ENCODE measurements around the gene PLXND1. TPM values are rescaled to one million over a fixed set of nuclear protein-coding genes. Genes with fewer than 3 reads are reported as not detected.

PLXND1 gene
- total RNA-seq, 3 donors from 2014 or later (not counting 1 experiment from before 2014, with no cell fraction given): 135 to 214 (median 189) TPM

GRCh38 chr3:129633751-129634481, 27.4 kb upstream of the PLXND1 start:
- no peak for TF ChIP-seq CTCF (IDR thresholded peaks at IDR 0.05)
- H3K36me3 Mint-ChIP-seq: no peaks in the 10 kb centered on the region
- H3K4me1 ChIP-seq (ENCODE audit: control insufficient read depth, insufficient read depth, low read length): peaks cover 13% of the 10 kb centered on the region
- H3K36me3 ChIP-seq (ENCODE audit: control insufficient read depth, insufficient read depth, low read length): no peaks in the 10 kb centered on the region
- peaks cover 12 to 13% of the 10 kb centered on the region in 2 donors for H3K4me1 Mint-ChIP-seq
- ATAC-seq (peak; percentile 92 to 100 (median 94)), DNase-seq (peak in 1 of 2 donors; percentile 30)
- intact Hi-C loops (cut with micrococcal nuclease): no loop called here
- H3K27me3 ChIP-seq (ENCODE audit: control insufficient read depth, insufficient read depth, low read length): no peaks in the 10 kb centered on the region
- peaks cover 3 to 23% of the 10 kb centered on the region in 2 donors for H3K27me3 Mint-ChIP-seq (ENCODE audit: low read depth in 2 of 2)
- H3K27ac ChIP-seq (ENCODE audit: low read length): no peak overlapping the region
- no peaks in the 10 kb centered on the region for H3K9me3 ChIP-seq (ENCODE audit: control insufficient read depth, insufficient read depth, low read length)
- H3K27ac Mint-ChIP-seq: no peak overlapping the region
- H3K9me3 Mint-ChIP-seq: no peaks in the 10 kb centered on the region
- 49% methylated on average over 10 of the region's 10 CpGs for WGBS (ENCODE audit: insufficient coverage)
- peak overlapping the region; percentile 53 for H3K4me3 Mint-ChIP-seq
- no peak overlapping the region for H3K4me3 ChIP-seq (ENCODE audit: low read length)

GRCh38 chr3:129632977-129633376, 26.5 kb upstream of the PLXND1 start:
- Mint-ChIP-seq H3K27ac (no peak overlapping the region), H3K9me3 (no peaks in the 10 kb centered on the region), H3K4me3 (no peak overlapping the region), H3K4me1 (peaks cover 16 to 17% of the 10 kb centered on the region in 2 donors), H3K36me3 (no peaks in the 10 kb centered on the region), H3K27me3 (ENCODE audit: low read depth in 2 of 2) (peaks cover 3 to 23% of the 10 kb centered on the region in 2 donors)
- no peak for ATAC-seq
- H3K4me3 ChIP-seq (ENCODE audit: low read length): no peak overlapping the region
- intact Hi-C loops (cut with micrococcal nuclease): no loop called here
- no peaks in the 10 kb centered on the region for H3K27me3 ChIP-seq (ENCODE audit: control insufficient read depth, insufficient read depth, low read length)
- peaks cover 16% of the 10 kb centered on the region for H3K4me1 ChIP-seq (ENCODE audit: control insufficient read depth, insufficient read depth, low read length)
- no peak for TF ChIP-seq CTCF (IDR thresholded peaks at IDR 0.05)
- H3K36me3 ChIP-seq (ENCODE audit: control insufficient read depth, insufficient read depth, low read length): no peaks in the 10 kb centered on the region
- no peak overlapping the region for H3K27ac ChIP-seq (ENCODE audit: low read length)
- WGBS (ENCODE audit: insufficient coverage): 93% methylated on average over 10 of the region's 10 CpGs
- DNase-seq: no peak
- no peaks in the 10 kb centered on the region for H3K9me3 ChIP-seq (ENCODE audit: control insufficient read depth, insufficient read depth, low read length)

- DNase-seq (no peak), ATAC-seq (no peak)
- Histone ChIP-seq H3K27ac (ENCODE audit: low read length) (no peak overlapping the region), H3K36me3 (ENCODE audit: control insufficient read depth, insufficient read depth, low read length) (no peaks in the 10 kb centered on the region), H3K4me3 (ENCODE audit: low read length) (no peak overlapping the region), H3K27me3 (ENCODE audit: control insufficient read depth, insufficient read depth, low read length) (no peaks in the 10 kb centered on the region), H3K9me3 (ENCODE audit: control insufficient read depth, insufficient read depth, low read length) (no peaks in the 10 kb centered on the region), H3K4me1 (ENCODE audit: control insufficient read depth, insufficient read depth, low read length) (peaks cover 20% of the 10 kb centered on the region)
- Mint-ChIP-seq H3K27me3 (ENCODE audit: low read depth in 2 of 2) (peaks cover 3 to 20% of the 10 kb centered on the region in 2 donors), H3K36me3 (no peaks in the 10 kb centered on the region), H3K27ac (no peak overlapping the region), H3K9me3 (no peaks in the 10 kb centered on the region), H3K4me1 (peaks cover 20 to 21% of the 10 kb centered on the region in 2 donors), H3K4me3 (no peak overlapping the region)
- intact Hi-C loops (cut with micrococcal nuclease): no loop called here
- WGBS (ENCODE audit: insufficient coverage): 94% methylated on average over 11 of the region's 11 CpGs
- no peak for TF ChIP-seq CTCF (IDR thresholded peaks at IDR 0.05)
Measured at GRCh38 chr3:129632556-129632955, 26.1 kb upstream of the PLXND1 start.
